ENCODE measurements around the gene RPS19BP1. TPM values are rescaled to one million over a fixed set of nuclear protein-coding genes. Genes with fewer than 3 reads are reported as not detected.

Gene RPS19BP1
- total RNA-seq, 1 experiment from 2014 or later: 102 TPM

GRCh38 chr22:39520226-39521105, 12.1 kb downstream of the RPS19BP1 start, which contains the start of gene ATF4 (continued):
- TF ChIP-seq TCF7 (CRISPR knock-in tag; IDR thresholded peaks at IDR 0.05; ENCODE audit: low read depth): peak; percentile 66; the same call in 1 of the 2 replicates
- no peak for TF ChIP-seq SOX15 (CRISPR knock-in tag; IDR thresholded peaks at IDR 0.05)
- peak; percentile 80 for TF ChIP-seq ZMAT4 (CRISPR knock-in tag; IDR thresholded peaks at IDR 0.05)
- no peak for TF ChIP-seq ZNF121 (CRISPR knock-in tag; IDR thresholded peaks at IDR 0.05)
- TF ChIP-seq PREB (CRISPR knock-in tag; IDR thresholded peaks at IDR 0.05; ENCODE audit: borderline replicate concordance): 0 out of 2 replicates have a peak, but pooled peaks have one; percentile 11
- peak; percentile 78; the same call in 1 of the 2 replicates for TF ChIP-seq CREB1 (CRISPR knock-in tag; IDR thresholded peaks at IDR 0.05)
- no peak for TF ChIP-seq GRHL2 (CRISPR knock-in tag; IDR thresholded peaks at IDR 0.05; ENCODE audit: insufficient replicate concordance, severe bottlenecking)
- peak; percentile 98 for TF ChIP-seq USF2 (CRISPR knock-in tag; IDR thresholded peaks at IDR 0.05)
- no peak; the same call in 1 of the 2 replicates for TF ChIP-seq RELA (CRISPR knock-in tag; IDR thresholded peaks at IDR 0.05; ENCODE audit: borderline replicate concordance)
- TF ChIP-seq KAT7 (CRISPR knock-in tag; IDR thresholded peaks at IDR 0.05; ENCODE audit: borderline replicate concordance): peak; percentile 99; the same call in 1 of the 2 replicates
- 0 out of 2 replicates have a peak, but pooled peaks have one; percentile 43 for TF ChIP-seq ERG (CRISPR knock-in tag; IDR thresholded peaks at IDR 0.05)
- TF ChIP-seq ZNF396 (CRISPR knock-in tag; IDR thresholded peaks at IDR 0.05; ENCODE audit: borderline replicate concordance): no peak
- TF ChIP-seq ELF4 (CRISPR knock-in tag; IDR thresholded peaks at IDR 0.05; ENCODE audit: low read depth): 0 out of 2 replicates have a peak, but pooled peaks have one; percentile 44
- no peak for TF ChIP-seq CTCF (IDR thresholded peaks at IDR 0.05)
- TF ChIP-seq FOXP4 (CRISPR knock-in tag; IDR thresholded peaks at IDR 0.05): peak; percentile 47; the same call in 1 of the 2 replicates
- TF ChIP-seq ETV6 (CRISPR knock-in tag; IDR thresholded peaks at IDR 0.05): peak; percentile 90
- no peak for TF ChIP-seq JAZF1 (CRISPR knock-in tag; IDR thresholded peaks at IDR 0.05)
- TF ChIP-seq GABPB1 (CRISPR knock-in tag; IDR thresholded peaks at IDR 0.05): peak; percentile 68
- no peak for TF ChIP-seq MXD4 (CRISPR knock-in tag; IDR thresholded peaks at IDR 0.05; ENCODE audit: borderline replicate concordance)
- no peak for TF ChIP-seq ATF3 (CRISPR knock-in tag; conservative IDR thresholded peaks at IDR 0.05)
- TF ChIP-seq E2F1 (CRISPR knock-in tag; IDR thresholded peaks at IDR 0.05): 0 out of 2 replicates have a peak, but pooled peaks have one; percentile 16
- peak; percentile 93 for TF ChIP-seq IRF1 (CRISPR knock-in tag; IDR thresholded peaks at IDR 0.05)
- peak; percentile 42; the same call in 1 of the 2 replicates for TF ChIP-seq NR3C1 (CRISPR knock-in tag; conservative IDR thresholded peaks at IDR 0.05; ENCODE audit: low read depth)
- TF ChIP-seq FOXK1 (CRISPR knock-in tag; IDR thresholded peaks at IDR 0.05): peak; percentile 84
- peak; percentile 88; the same call in 1 of the 2 replicates for TF ChIP-seq ZNF219 (CRISPR knock-in tag; IDR thresholded peaks at IDR 0.05; ENCODE audit: borderline replicate concordance)
- TF ChIP-seq IRF2 (CRISPR knock-in tag; IDR thresholded peaks at IDR 0.05; ENCODE audit: borderline replicate concordance, low read depth): no peak
- peak; percentile 62; the same call in 1 of the 2 replicates for TF ChIP-seq ZNF671 (CRISPR knock-in tag; IDR thresholded peaks at IDR 0.05)
- no peak for TF ChIP-seq CBFB (CRISPR knock-in tag; IDR thresholded peaks at IDR 0.05; ENCODE audit: low read depth)

Data from WTC11 (cell line).